ENCODE measurements around the gene CYSRT1.

Gene CYSRT1

GRCh38 chr9:137212520-137212919 lies 12.5 kb upstream of the CYSRT1 start:
- Mint-ChIP-seq H3K4me1 (peaks cover 5% of the 10 kb centered on the region), H3K4me3 (no peak overlapping the region), H3K27ac (no peak overlapping the region), H3K36me3 (ENCODE audit: low read depth) (peaks cover 7% of the 10 kb centered on the region), H3K9me3 (no peaks in the 10 kb centered on the region), H3K27me3 (ENCODE audit: low read depth) (no peaks in the 10 kb centered on the region)
- no peak for TF ChIP-seq CTCF (IDR thresholded peaks at IDR 0.05; ENCODE audit: unreplicated experiment in 3 of 3)

GRCh38 chr9:137213160-137214060 lies 11.6 kb upstream of the CYSRT1 start:
- TF ChIP-seq CTCF (IDR thresholded peaks at IDR 0.05; ENCODE audit: unreplicated experiment in 3 of 3): no peak
- H3K36me3 Mint-ChIP-seq (ENCODE audit: low read depth): peaks cover 4% of the 10 kb centered on the region
- no peaks in the 10 kb centered on the region for H3K9me3 Mint-ChIP-seq
- H3K4me3 Mint-ChIP-seq: no peak overlapping the region
- H3K27me3 Mint-ChIP-seq (ENCODE audit: low read depth): no peaks in the 10 kb centered on the region
- H3K4me1 Mint-ChIP-seq: peaks cover 5% of the 10 kb centered on the region
- H3K27ac Mint-ChIP-seq: no peak overlapping the region

GRCh38 chr9:137214620-137215019 lies 10.4 kb upstream of the CYSRT1 start:
- no peaks in the 10 kb centered on the region for H3K9me3 Mint-ChIP-seq
- H3K36me3 Mint-ChIP-seq (ENCODE audit: low read depth): peaks cover 4% of the 10 kb centered on the region
- H3K4me1 Mint-ChIP-seq: peaks cover 5% of the 10 kb centered on the region
- no peaks in the 10 kb centered on the region for H3K27me3 Mint-ChIP-seq (ENCODE audit: low read depth)
- TF ChIP-seq CTCF (IDR thresholded peaks at IDR 0.05; ENCODE audit: unreplicated experiment in 3 of 3): no peak
- no peak overlapping the region for H3K27ac Mint-ChIP-seq
- H3K4me3 Mint-ChIP-seq: peak overlapping the region in 1 of 3 experiments; percentile 27

GRCh38 chr9:137215196-137215986 lies 9.6 kb upstream of the CYSRT1 start:
- no peak for TF ChIP-seq CTCF (IDR thresholded peaks at IDR 0.05; ENCODE audit: unreplicated experiment in 3 of 3)
- H3K27me3 Mint-ChIP-seq (ENCODE audit: low read depth): no peaks in the 10 kb centered on the region
- no peak overlapping the region for H3K27ac Mint-ChIP-seq
- no peaks in the 10 kb centered on the region for H3K9me3 Mint-ChIP-seq
- no peak overlapping the region for H3K4me3 Mint-ChIP-seq
- peaks cover 5% of the 10 kb centered on the region for H3K4me1 Mint-ChIP-seq
- peaks cover 4% of the 10 kb centered on the region for H3K36me3 Mint-ChIP-seq (ENCODE audit: low read depth)

GRCh38 chr9:137216188-137216965 lies 8.6 kb upstream of the CYSRT1 start:
- H3K27ac Mint-ChIP-seq: peak overlapping the region in 1 of 3 experiments; percentile 93
- H3K27me3 Mint-ChIP-seq (ENCODE audit: low read depth): no peaks in the 10 kb centered on the region
- H3K4me1 Mint-ChIP-seq: peaks cover 5% of the 10 kb centered on the region
- no peaks in the 10 kb centered on the region for H3K9me3 Mint-ChIP-seq
- H3K36me3 Mint-ChIP-seq (ENCODE audit: low read depth): peaks cover 4% of the 10 kb centered on the region
- no peak for TF ChIP-seq CTCF (IDR thresholded peaks at IDR 0.05; ENCODE audit: unreplicated experiment in 3 of 3)
- no peak overlapping the region for H3K4me3 Mint-ChIP-seq
